K562 (cell line): ENCODE measurements around the gene COL9A3.

Experiments used
- ARNT ChIP-seq, 2 experiments: fragments of 450-650 bp; IDR thresholded peaks; 2 replicates each; pipeline ENCODE4 v1.6.1; 2016; ENCODE audit warnings: mild to moderate bottlenecking in 1 of 2
- CHD1 ChIP-seq: fragments of 200-600 bp; sonication (generic); IDR thresholded peaks from one replicate; pipeline ENCODE4 v1.6.1; 2012; ENCODE audit warnings: mild to moderate bottlenecking, moderate library complexity, low read length, inconsistent platforms
- DPF2 ChIP-seq: fragments of 450-650 bp; IDR thresholded peaks from 2 replicates; pipeline ENCODE4 v1.6.1; 2016
- JUNB ChIP-seq: fragments of 450-650 bp; formaldehyde crosslinking; conservative IDR thresholded peaks from 2 replicates; pipeline ENCODE4 v1.4.0; 2020; ENCODE audit warnings: mild to moderate bottlenecking
- SLC30A9 ChIP-seq: fragments of 250-450 bp; sonication (Bioruptor Pico); IDR thresholded peaks from 2 replicates; pipeline ENCODE4 v1.8.0; 2022; ENCODE audit warnings: mild to moderate bottlenecking, moderate library complexity
- SREBF1 ChIP-seq: fragments of 150-350 bp; IDR thresholded peaks from 2 replicates; pipeline ENCODE4 v1.6.1; 2014; ENCODE audit warnings: antibody characterized with exemption, low read depth, low read length, borderline replicate concordance
- ZBTB1 ChIP-seq: sonication (generic); formaldehyde crosslinking; IDR thresholded peaks from 2 replicates; pipeline ENCODE4 v1.8.1; 2023; ENCODE audit warnings: missing genetic modification reagents, low read depth, mild to moderate bottlenecking, borderline replicate concordance
- TF ChIP-seq, protein P1 (sequence below): fragments of 250-450 bp; sonication (Bioruptor Pico); IDR thresholded peaks from 2 replicates; pipeline ENCODE4 v1.4.0; 2020
- TF ChIP-seq, protein P2 (sequence below), 3 experiments: IDR thresholded peaks in 2 of 3; conservative IDR thresholded peaks in 1 of 3; 2 replicates each; pipeline ENCODE4 v1.5.1; 2011 to 2012; ENCODE audit warnings: low read length in 3 of 3, mild to moderate bottlenecking in 3 of 3, control low read depth in 2 of 3, improper control_type of control experiment in 1 of 3, inconsistent platforms in 1 of 3, low read depth in 1 of 3, mixed read lengths in 1 of 3, moderate library complexity in 1 of 3; ENCODE audit not compliant: insufficient read depth in 2 of 3

DNA sequence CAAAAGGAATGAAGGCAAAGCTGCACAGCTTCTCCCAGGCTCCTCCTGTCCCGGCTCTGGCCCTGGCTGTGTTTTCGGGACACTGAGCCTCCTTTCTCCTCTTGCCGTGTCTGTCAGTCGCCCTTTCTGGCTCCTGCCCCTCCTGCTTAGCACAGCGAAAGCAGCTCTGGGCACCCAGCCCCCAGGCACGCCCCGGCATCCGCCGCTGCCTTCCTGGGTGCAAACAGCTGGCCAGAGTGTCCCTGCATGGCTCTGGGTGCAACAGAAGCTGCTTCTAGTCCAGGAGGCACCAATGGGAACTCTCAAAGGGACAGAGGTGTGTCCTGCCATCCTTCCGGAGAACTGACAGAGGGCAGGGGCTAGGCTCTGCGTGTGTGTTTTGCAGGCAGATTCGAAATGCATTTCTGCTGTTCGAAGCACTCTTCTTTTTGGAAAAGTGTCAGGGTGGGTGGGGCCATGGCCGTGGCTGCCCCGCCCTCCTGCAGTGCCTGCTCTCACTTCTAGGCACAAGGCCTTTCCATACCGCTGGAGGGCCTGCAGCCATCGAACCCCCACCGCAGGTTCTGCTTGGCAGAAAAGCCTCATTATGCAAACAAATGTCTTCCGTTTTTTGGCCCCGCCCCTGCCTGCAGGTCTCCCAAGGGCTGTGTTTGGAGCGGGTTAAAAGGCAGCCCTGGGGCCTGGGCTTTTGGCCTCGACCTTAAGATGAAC lies 15.5 kb downstream of the COL9A3 start:
- TF ChIP-seq SREBF1 = no peak
- TF ChIP-seq, protein P1, sequence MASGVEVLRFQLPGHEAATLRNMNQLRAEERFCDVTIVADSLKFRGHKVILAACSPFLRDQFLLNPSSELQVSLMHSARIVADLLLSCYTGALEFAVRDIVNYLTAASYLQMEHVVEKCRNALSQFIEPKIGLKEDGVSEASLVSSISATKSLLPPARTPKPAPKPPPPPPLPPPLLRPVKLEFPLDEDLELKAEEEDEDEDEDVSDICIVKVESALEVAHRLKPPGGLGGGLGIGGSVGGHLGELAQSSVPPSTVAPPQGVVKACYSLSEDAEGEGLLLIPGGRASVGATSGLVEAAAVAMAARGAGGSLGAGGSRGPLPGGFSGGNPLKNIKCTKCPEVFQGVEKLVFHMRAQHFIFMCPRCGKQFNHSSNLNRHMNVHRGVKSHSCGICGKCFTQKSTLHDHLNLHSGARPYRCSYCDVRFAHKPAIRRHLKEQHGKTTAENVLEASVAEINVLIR (CRISPR knock-in tag) = no peak
- no peak for TF ChIP-seq ZBTB1 (CRISPR knock-in tag)
- TF ChIP-seq, protein P2, sequence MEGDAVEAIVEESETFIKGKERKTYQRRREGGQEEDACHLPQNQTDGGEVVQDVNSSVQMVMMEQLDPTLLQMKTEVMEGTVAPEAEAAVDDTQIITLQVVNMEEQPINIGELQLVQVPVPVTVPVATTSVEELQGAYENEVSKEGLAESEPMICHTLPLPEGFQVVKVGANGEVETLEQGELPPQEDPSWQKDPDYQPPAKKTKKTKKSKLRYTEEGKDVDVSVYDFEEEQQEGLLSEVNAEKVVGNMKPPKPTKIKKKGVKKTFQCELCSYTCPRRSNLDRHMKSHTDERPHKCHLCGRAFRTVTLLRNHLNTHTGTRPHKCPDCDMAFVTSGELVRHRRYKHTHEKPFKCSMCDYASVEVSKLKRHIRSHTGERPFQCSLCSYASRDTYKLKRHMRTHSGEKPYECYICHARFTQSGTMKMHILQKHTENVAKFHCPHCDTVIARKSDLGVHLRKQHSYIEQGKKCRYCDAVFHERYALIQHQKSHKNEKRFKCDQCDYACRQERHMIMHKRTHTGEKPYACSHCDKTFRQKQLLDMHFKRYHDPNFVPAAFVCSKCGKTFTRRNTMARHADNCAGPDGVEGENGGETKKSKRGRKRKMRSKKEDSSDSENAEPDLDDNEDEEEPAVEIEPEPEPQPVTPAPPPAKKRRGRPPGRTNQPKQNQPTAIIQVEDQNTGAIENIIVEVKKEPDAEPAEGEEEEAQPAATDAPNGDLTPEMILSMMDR (IDR thresholded peaks at IDR 0.05 in 2 of 3, conservative IDR thresholded peaks at IDR 0.05 in 1 of 3; ENCODE audit: insufficient read depth in 2 of 3, low read depth in 1 of 3, low read length in 3 of 3) = peak in 1 of 3 experiments; percentile 25; a peak in 2 of 6 replicates
- no peak for TF ChIP-seq CHD1
- no peak for TF ChIP-seq JUNB (CRISPR knock-in tag)
- no peak for TF ChIP-seq SLC30A9 (CRISPR knock-in tag)
- no peak for TF ChIP-seq DPF2
- no peak for TF ChIP-seq ARNT (IDR thresholded peaks at IDR 0.05)
